ENCODE results near the gene ABCC12. TPM values are rescaled to one million over a fixed set of nuclear protein-coding genes. Genes with fewer than 3 reads are reported as not detected.

Gene ABCC12
- total and polyA plus RNA-seq, 10 of the 15 experiments (the other 5 are each of a cell fraction or from before 2014, with no cell fraction given) = 0.02 to 0.03 (median 0.03) TPM; not detected in 6

DNA sequence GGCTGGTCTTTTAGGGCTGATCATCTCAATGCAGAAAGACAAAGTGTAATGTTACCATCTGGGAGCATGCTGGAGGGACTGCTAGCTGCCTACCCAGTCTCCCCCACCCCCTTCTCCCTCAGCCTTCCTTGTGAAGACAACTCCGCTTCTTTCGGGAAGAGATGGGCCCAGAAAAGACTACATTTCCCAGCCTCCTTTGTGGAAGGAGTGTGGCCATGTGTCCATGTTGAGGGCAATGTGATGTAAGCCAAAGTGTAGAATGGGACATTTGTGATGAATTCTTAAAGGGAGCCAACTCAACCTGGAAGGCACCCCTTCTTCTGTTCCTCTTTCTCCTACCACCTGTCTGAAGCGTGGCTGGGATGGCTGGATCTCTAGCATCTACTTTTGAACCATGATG is 16.3 kb downstream of the ABCC12 start:
- Histone ChIP-seq H3K4me3 (no peak overlapping the region), H3K9ac (ENCODE audit: control insufficient read depth, insufficient read depth, low read length) (no peak overlapping the region), H3K4me2 (ENCODE audit: control insufficient read depth, insufficient read depth) (no peak overlapping the region), H3K27ac (ENCODE audit: control insufficient read depth, insufficient read depth) (no peak overlapping the region), H3K27me3 (replicated peaks in 1 of 2; ENCODE audit: control insufficient read depth in 2 of 2, insufficient read depth in 2 of 2, low read length in 1 of 2) (no peaks in the 10 kb centered on the region), H3K79me2 (ENCODE audit: control insufficient read depth, insufficient read depth, low read length) (no peaks in the 10 kb centered on the region), H2AFZ (ENCODE audit: control insufficient read depth, low read depth, low read length) (no peak overlapping the region), H3K9me3 (replicated peaks; ENCODE audit: control insufficient read depth, insufficient read depth, low read length) (no peaks in the 10 kb centered on the region; the same call in 2 of the 3 replicates), H3K4me1 (ENCODE audit: control insufficient read depth, insufficient read depth, low read length) (no peaks in the 10 kb centered on the region), H4K20me1 (ENCODE audit: control insufficient read depth, insufficient read depth) (no peaks in the 10 kb centered on the region), H3K36me3 (ENCODE audit: control insufficient read depth in 2 of 2, insufficient read depth in 2 of 2, low read length in 1 of 2) (no peaks in the 10 kb centered on the region)
- in situ Hi-C loops (cut with MboI) (no loop called here), intact Hi-C loops (cut with micrococcal nuclease; ENCODE audit: unreplicated experiment) (no loop called here)
- RAD21 ChIA-PET (ENCODE audit: unreplicated experiment) = no interaction called here
- BruUV-seq (replicated peaks) = no TSS peak
- DNase-seq (ENCODE audit: low read depth, low spot score) (no peak), FAIRE-seq (no peak), ATAC-seq (no peak)
- WGBS (ENCODE audit: insufficient coverage, insufficient replicate concordance, low lambda C conversion rate, missing lambda C conversion rate) = 65% methylated on average over 3 of the region's 3 CpGs
- CTCF ChIA-PET = interaction anchor here (1.2 kb wide), 1 partner anchor 17 kb away, joined by 3 read pairs; no protein-coding TSS in a partner anchor
- POLR2A ChIA-PET = interaction anchor here (0.6 kb wide), 1 partner anchor 38 kb away, joined by 3 read pairs; no protein-coding TSS in a partner anchor
- SMC1A ChIA-PET (ENCODE audit: uncharacterized antibody, unreplicated experiment) = no interaction called here
- TF ChIP-seq GATAD2B (conservative IDR thresholded peaks at IDR 0.05; ENCODE audit: low read depth) = no peak
- TF ChIP-seq, protein P1, sequence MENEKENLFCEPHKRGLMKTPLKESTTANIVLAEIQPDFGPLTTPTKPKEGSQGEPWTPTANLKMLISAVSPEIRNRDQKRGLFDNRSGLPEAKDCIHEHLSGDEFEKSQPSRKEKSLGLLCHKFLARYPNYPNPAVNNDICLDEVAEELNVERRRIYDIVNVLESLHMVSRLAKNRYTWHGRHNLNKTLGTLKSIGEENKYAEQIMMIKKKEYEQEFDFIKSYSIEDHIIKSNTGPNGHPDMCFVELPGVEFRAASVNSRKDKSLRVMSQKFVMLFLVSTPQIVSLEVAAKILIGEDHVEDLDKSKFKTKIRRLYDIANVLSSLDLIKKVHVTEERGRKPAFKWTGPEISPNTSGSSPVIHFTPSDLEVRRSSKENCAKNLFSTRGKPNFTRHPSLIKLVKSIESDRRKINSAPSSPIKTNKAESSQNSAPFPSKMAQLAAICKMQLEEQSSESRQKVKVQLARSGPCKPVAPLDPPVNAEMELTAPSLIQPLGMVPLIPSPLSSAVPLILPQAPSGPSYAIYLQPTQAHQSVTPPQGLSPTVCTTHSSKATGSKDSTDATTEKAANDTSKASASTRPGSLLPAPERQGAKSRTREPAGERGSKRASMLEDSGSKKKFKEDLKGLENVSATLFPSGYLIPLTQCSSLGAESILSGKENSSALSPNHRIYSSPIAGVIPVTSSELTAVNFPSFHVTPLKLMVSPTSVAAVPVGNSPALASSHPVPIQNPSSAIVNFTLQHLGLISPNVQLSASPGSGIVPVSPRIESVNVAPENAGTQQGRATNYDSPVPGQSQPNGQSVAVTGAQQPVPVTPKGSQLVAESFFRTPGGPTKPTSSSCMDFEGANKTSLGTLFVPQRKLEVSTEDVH (IDR thresholded peaks at IDR 0.05; ENCODE audit: low read depth, partially characterized antibody) = no peak
- TF ChIP-seq, protein P2, sequence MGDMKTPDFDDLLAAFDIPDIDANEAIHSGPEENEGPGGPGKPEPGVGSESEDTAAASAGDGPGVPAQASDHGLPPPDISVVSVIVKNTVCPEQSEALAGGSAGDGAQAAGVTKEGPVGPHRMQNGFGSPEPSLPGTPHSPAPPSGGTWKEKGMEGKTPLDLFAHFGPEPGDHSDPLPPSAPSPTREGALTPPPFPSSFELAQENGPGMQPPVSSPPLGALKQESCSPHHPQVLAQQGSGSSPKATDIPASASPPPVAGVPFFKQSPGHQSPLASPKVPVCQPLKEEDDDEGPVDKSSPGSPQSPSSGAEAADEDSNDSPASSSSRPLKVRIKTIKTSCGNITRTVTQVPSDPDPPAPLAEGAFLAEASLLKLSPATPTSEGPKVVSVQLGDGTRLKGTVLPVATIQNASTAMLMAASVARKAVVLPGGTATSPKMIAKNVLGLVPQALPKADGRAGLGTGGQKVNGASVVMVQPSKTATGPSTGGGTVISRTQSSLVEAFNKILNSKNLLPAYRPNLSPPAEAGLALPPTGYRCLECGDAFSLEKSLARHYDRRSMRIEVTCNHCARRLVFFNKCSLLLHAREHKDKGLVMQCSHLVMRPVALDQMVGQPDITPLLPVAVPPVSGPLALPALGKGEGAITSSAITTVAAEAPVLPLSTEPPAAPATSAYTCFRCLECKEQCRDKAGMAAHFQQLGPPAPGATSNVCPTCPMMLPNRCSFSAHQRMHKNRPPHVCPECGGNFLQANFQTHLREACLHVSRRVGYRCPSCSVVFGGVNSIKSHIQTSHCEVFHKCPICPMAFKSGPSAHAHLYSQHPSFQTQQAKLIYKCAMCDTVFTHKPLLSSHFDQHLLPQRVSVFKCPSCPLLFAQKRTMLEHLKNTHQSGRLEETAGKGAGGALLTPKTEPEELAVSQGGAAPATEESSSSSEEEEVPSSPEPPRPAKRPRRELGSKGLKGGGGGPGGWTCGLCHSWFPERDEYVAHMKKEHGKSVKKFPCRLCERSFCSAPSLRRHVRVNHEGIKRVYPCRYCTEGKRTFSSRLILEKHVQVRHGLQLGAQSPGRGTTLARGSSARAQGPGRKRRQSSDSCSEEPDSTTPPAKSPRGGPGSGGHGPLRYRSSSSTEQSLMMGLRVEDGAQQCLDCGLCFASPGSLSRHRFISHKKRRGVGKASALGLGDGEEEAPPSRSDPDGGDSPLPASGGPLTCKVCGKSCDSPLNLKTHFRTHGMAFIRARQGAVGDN (IDR thresholded peaks at IDR 0.05) = no peak
- no peak for TF ChIP-seq SMAD1 (IDR thresholded peaks at IDR 0.05; ENCODE audit: low read depth, partially characterized antibody)
- no peak for TF ChIP-seq RUNX3 (IDR thresholded peaks at IDR 0.05; ENCODE audit: low read length)
- TF ChIP-seq ZNF207 (IDR thresholded peaks at IDR 0.05; ENCODE audit: borderline replicate concordance) = no peak
- no peak for TF ChIP-seq ATF7 (IDR thresholded peaks at IDR 0.05; ENCODE audit: low read depth)
- TF ChIP-seq SIX5 (IDR thresholded peaks at IDR 0.05; ENCODE audit: low read depth, low read length, severe bottlenecking) = no peak
- no peak for TF ChIP-seq ESRRA (IDR thresholded peaks at IDR 0.05; ENCODE audit: low read length)
- TF ChIP-seq, protein P3, sequence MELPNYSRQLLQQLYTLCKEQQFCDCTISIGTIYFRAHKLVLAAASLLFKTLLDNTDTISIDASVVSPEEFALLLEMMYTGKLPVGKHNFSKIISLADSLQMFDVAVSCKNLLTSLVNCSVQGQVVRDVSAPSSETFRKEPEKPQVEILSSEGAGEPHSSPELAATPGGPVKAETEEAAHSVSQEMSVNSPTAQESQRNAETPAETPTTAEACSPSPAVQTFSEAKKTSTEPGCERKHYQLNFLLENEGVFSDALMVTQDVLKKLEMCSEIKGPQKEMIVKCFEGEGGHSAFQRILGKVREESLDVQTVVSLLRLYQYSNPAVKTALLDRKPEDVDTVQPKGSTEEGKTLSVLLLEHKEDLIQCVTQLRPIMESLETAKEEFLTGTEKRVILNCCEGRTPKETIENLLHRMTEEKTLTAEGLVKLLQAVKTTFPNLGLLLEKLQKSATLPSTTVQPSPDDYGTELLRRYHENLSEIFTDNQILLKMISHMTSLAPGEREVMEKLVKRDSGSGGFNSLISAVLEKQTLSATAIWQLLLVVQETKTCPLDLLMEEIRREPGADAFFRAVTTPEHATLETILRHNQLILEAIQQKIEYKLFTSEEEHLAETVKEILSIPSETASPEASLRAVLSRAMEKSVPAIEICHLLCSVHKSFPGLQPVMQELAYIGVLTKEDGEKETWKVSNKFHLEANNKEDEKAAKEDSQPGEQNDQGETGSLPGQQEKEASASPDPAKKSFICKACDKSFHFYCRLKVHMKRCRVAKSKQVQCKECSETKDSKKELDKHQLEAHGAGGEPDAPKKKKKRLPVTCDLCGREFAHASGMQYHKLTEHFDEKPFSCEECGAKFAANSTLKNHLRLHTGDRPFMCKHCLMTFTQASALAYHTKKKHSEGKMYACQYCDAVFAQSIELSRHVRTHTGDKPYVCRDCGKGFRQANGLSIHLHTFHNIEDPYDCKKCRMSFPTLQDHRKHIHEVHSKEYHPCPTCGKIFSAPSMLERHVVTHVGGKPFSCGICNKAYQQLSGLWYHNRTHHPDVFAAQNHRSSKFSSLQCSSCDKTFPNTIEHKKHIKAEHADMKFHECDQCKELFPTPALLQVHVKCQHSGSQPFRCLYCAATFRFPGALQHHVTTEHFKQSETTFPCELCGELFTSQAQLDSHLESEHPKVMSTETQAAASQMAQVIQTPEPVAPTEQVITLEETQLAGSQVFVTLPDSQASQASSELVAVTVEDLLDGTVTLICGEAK (IDR thresholded peaks at IDR 0.05; ENCODE audit: borderline replicate concordance) = no peak
- TF ChIP-seq GABPA (IDR thresholded peaks at IDR 0.05; ENCODE audit: low read depth) = no peak
- TF ChIP-seq ZNF384 (IDR thresholded peaks at IDR 0.05; ENCODE audit: borderline replicate concordance, low read depth, low read length) = no peak
- TF ChIP-seq ASH2L (IDR thresholded peaks at IDR 0.05; ENCODE audit: borderline replicate concordance, low read depth) = no peak

Data from GM12878 (cell line).